ENCODE measurements around the gene RAVER1. TPM values are rescaled to one million over a fixed set of nuclear protein-coding genes. Genes with fewer than 3 reads are reported as not detected.

The RAVER1 gene
- total RNA-seq, 6 donors from 2014 or later: 17.8 to 49.9 (median 37.2) TPM

- Histone ChIP-seq H3K27me3 (peaks cover 0 to 14% (median 5%) of the 10 kb centered on the region in 4 donors), H3K4me1 (peaks cover 13 to 15% (median 14%) of the 10 kb centered on the region in 4 donors), H3K27ac (no peak overlapping the region), H3K4me3 (no peak overlapping the region), H3K36me3 (peaks cover 0 to 6% (median 0%) of the 10 kb centered on the region in 4 donors), H3K9me3 (no peaks in the 10 kb centered on the region)
- DNase-seq (no peak), ATAC-seq (ENCODE audit: low FRiP score in 2 of 2) (peak in 1 of 2 donors; percentile 37)
- WGBS, 2 donors: 44 to 47% methylated on average over 12 to 14 of the region's 14 CpGs
- TF ChIP-seq POLR2AphosphoS5 (IDR thresholded peaks at IDR 0.05) (no peak), EP300 (IDR thresholded peaks at IDR 0.05) (no peak), CTCF (IDR thresholded peaks at IDR 0.05) (no peak), POLR2A (IDR thresholded peaks at IDR 0.05) (no peak)
Measured at GRCh38 chr19:10299545-10300458, 33.5 kb downstream of the RAVER1 start.

GRCh38 chr19:10295847-10296591, 37.3 kb downstream of the RAVER1 start:
- H3K36me3 ChIP-seq: no peaks in the 10 kb centered on the region
- no peaks in the 10 kb centered on the region for H3K9me3 ChIP-seq
- H3K4me3 ChIP-seq: peak overlapping the region in 3 of 4 donors; percentile 31 to 50 (median 44)
- WGBS, 2 donors: 29 to 50% methylated on average over 28 to 32 of the region's 58 CpGs
- peak overlapping the region in 2 of 4 donors; percentile 27 to 43 for H3K27ac ChIP-seq
- peaks cover 47 to 53% (median 50%) of the 10 kb centered on the region in 4 donors for H3K4me1 ChIP-seq
- peaks cover 0 to 43% (median 14%) of the 10 kb centered on the region in 4 donors for H3K27me3 ChIP-seq
- TF ChIP-seq POLR2A (IDR thresholded peaks at IDR 0.05): no peak
- no peak for TF ChIP-seq EP300 (IDR thresholded peaks at IDR 0.05)
- TF ChIP-seq CTCF (IDR thresholded peaks at IDR 0.05): no peak
- no peak for TF ChIP-seq POLR2AphosphoS5 (IDR thresholded peaks at IDR 0.05)
- no peak for ATAC-seq (ENCODE audit: low FRiP score in 2 of 2)
- peak in 1 of 2 donors; percentile 84 for DNase-seq

GRCh38 chr19:10295305-10295846, 38.0 kb downstream of the RAVER1 start:
- TF ChIP-seq POLR2A (IDR thresholded peaks at IDR 0.05): peak in 1 of 4 donors; percentile 55
- peak; percentile 25 to 39 for TF ChIP-seq POLR2AphosphoS5 (IDR thresholded peaks at IDR 0.05)
- no peak for TF ChIP-seq EP300 (IDR thresholded peaks at IDR 0.05)
- peak in 4 of 6 experiments; percentile 29 to 56 (median 44) for TF ChIP-seq CTCF (IDR thresholded peaks at IDR 0.05)
- H3K27me3 ChIP-seq: peaks cover 0 to 43% (median 17%) of the 10 kb centered on the region in 4 donors
- H3K9me3 ChIP-seq: no peaks in the 10 kb centered on the region
- WGBS, 2 donors: 10 to 29% methylated on average over 12 to 42 of the region's 48 CpGs
- no peaks in the 10 kb centered on the region for H3K36me3 ChIP-seq
- H3K27ac ChIP-seq: peak overlapping the region in 2 of 4 donors; percentile 27 to 43
- peaks cover 54 to 59% (median 56%) of the 10 kb centered on the region in 4 donors for H3K4me1 ChIP-seq
- H3K4me3 ChIP-seq: peak overlapping the region in 3 of 4 donors; percentile 31 to 50 (median 44)
- DNase-seq: peak; percentile 81 to 93
- ATAC-seq (ENCODE audit: low FRiP score in 2 of 2): peak; percentile 42 to 45

- 21 to 48% methylated on average over 12 to 25 of the region's 25 CpGs for WGBS, 2 donors
- Histone ChIP-seq H3K4me1 (peaks cover 64 to 69% (median 67%) of the 10 kb centered on the region in 4 donors), H3K4me3 (no peak overlapping the region), H3K9me3 (no peaks in the 10 kb centered on the region), H3K27me3 (peaks cover 0 to 43% (median 23%) of the 10 kb centered on the region in 4 donors), H3K27ac (no peak overlapping the region), H3K36me3 (no peaks in the 10 kb centered on the region)
- DNase-seq (peak in 1 of 2 donors; percentile 85), ATAC-seq (ENCODE audit: low FRiP score in 2 of 2) (no peak)
- no peak for TF ChIP-seq EP300 (IDR thresholded peaks at IDR 0.05)
- TF ChIP-seq POLR2A (IDR thresholded peaks at IDR 0.05): no peak
- TF ChIP-seq CTCF (IDR thresholded peaks at IDR 0.05): no peak
- TF ChIP-seq POLR2AphosphoS5 (IDR thresholded peaks at IDR 0.05): no peak
Measured at GRCh38 chr19:10294368-10294697, 39.0 kb downstream of the RAVER1 start.
